ENCODE measurements around the gene ADH6. TPM values are rescaled to one million over a fixed set of nuclear protein-coding genes. Genes with fewer than 3 reads are reported as not detected.

ADH6 gene
- total and polyA plus RNA-seq, 2 of the 13 experiments (the other 11 are each of a cell fraction or from before 2014, with no cell fraction given): 39.8 to 73.9 TPM

GRCh38 chr4:99161373-99162099 is 57.5 kb downstream of the ADH6 start:
- Histone ChIP-seq H4K20me1 (ENCODE audit: insufficient read depth, low read length) (no peaks in the 10 kb centered on the region), H3K27ac (ENCODE audit: extremely low read length, insufficient read depth, low read length) (no peak overlapping the region), H3K9ac (ENCODE audit: insufficient read depth, low read depth, low read length) (no peak overlapping the region), H2AFZ (ENCODE audit: low read length) (no peak overlapping the region), H3K4me1 (ENCODE audit: insufficient read depth, low read length) (peaks cover 61% of the 10 kb centered on the region), H3K27me3 (ENCODE audit: control insufficient read depth in 1 of 2, insufficient read depth in 2 of 2, low read length in 2 of 2) (no peaks in the 10 kb centered on the region), H3K79me2 (ENCODE audit: insufficient read depth, low read length) (no peaks in the 10 kb centered on the region), H3K4me2 (ENCODE audit: low read depth, low read length) (no peak overlapping the region), H3K9me3 (ENCODE audit: low read length) (no peaks in the 10 kb centered on the region), H3K4me3 (replicated peaks in 1 of 3; ENCODE audit: insufficient read depth in 1 of 3, low read depth in 2 of 3, low read length in 3 of 3) (no peak overlapping the region), H3K36me3 (replicated peaks in 1 of 2; ENCODE audit: control insufficient read depth in 1 of 2, insufficient read depth in 2 of 2, low read length in 2 of 2) (no peaks in the 10 kb centered on the region)
- ChIA-PET CTCF (ENCODE audit: low intra/inter-chr PET ratio, low total read pairs) (no interaction called here), POLR2A (interaction anchor here (1.2 kb wide), 2 partner anchors 17 to 58 kb away, joined by 3 to 5 read pairs; partner anchors contain the start of genes ADH4 and ADH6)
- FAIRE-seq: no peak
- no peak for ATAC-seq
- 97% methylated on average over 3 of the region's 3 CpGs for WGBS (ENCODE audit: low lambda C conversion rate)
- TF ChIP-seq HNRNPH1 (optimal IDR thresholded peaks at IDR 0.05; ENCODE audit: low read depth, low read length): no peak
- 0 out of 4 replicates have a peak, but pooled peaks have one; percentile 2 to 4 for TF ChIP-seq MAFK (conservative IDR thresholded peaks at IDR 0.05 in 1 of 2, IDR thresholded peaks at IDR 0.05 in 1 of 2; ENCODE audit: low read length in 2 of 2)
- BruUV-seq (replicated peaks): no TSS peak
- no peak for DNase-seq (ENCODE audit: low spot score)
- intact Hi-C loops (cut with micrococcal nuclease; ENCODE audit: unreplicated experiment): no loop called here
- in situ Hi-C loops (cut with HindIII; ENCODE audit: extremely low pct_ligation_motif_present, low pct_unique_long_range_greater_than_20kb): no loop called here

DNA sequence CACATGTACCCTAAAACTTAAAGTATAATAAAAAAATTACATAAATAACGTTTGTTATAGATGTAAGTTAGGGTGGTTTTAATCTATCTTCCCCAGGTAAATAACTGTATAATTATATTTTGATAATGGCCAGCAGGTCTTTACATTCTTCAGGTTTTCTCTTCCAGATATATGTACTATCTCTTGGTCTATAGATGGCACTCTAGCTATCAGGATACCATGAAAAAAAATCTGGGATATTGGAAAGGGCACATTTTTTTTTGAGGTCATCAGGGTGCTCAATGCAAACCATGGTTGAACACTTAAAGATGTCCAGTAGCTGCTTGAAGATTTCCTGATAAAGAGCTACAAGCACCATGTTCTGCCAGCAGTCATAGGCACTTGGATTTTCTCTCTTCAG is 59.3 kb downstream of the ADH6 start:
- Histone ChIP-seq H3K4me3 (replicated peaks in 1 of 3; ENCODE audit: insufficient read depth in 1 of 3, low read depth in 2 of 3, low read length in 3 of 3) (no peak overlapping the region), H3K4me1 (ENCODE audit: insufficient read depth, low read length) (peaks cover 70% of the 10 kb centered on the region), H3K27ac (ENCODE audit: extremely low read length, insufficient read depth, low read length) (no peak overlapping the region), H3K9me3 (ENCODE audit: low read length) (no peaks in the 10 kb centered on the region), H3K79me2 (ENCODE audit: insufficient read depth, low read length) (no peaks in the 10 kb centered on the region), H3K36me3 (replicated peaks in 1 of 2; ENCODE audit: control insufficient read depth in 1 of 2, insufficient read depth in 2 of 2, low read length in 2 of 2) (no peaks in the 10 kb centered on the region), H3K27me3 (ENCODE audit: control insufficient read depth in 1 of 2, insufficient read depth in 2 of 2, low read length in 2 of 2) (no peaks in the 10 kb centered on the region), H3K9ac (ENCODE audit: insufficient read depth, low read depth, low read length) (no peak overlapping the region), H3K4me2 (ENCODE audit: low read depth, low read length) (no peak overlapping the region), H4K20me1 (ENCODE audit: insufficient read depth, low read length) (no peaks in the 10 kb centered on the region), H2AFZ (ENCODE audit: low read length) (no peak overlapping the region)
- WGBS (ENCODE audit: low lambda C conversion rate): 2% methylated on average over 1 of the region's 1 CpG
- POLR2A ChIA-PET: interaction anchor here (1.4 to 4.5 kb wide), 4 partner anchors 15 to 244 kb away, joined by 6 to 59 read pairs (median 10); partner anchors contain the start of genes ADH4, ADH5 and ADH6
- DNase-seq (ENCODE audit: low spot score) (peak; percentile 20), FAIRE-seq (peak; percentile 8), ATAC-seq (no peak)
- BruUV-seq (replicated peaks): no TSS peak
- in situ Hi-C loops (cut with HindIII; ENCODE audit: extremely low pct_ligation_motif_present, low pct_unique_long_range_greater_than_20kb) (no loop called here), intact Hi-C loops (cut with micrococcal nuclease; ENCODE audit: unreplicated experiment) (loop anchor here (1.0 kb wide), 1 partner anchor 246 kb away; no protein-coding TSS in a partner anchor)
- CTCF ChIA-PET (ENCODE audit: low intra/inter-chr PET ratio, low total read pairs): interaction anchor here (1.4 kb wide), 1 partner anchor 42 kb away, joined by 3 read pairs; no protein-coding TSS in a partner anchor
- no peak for TF ChIP-seq KDM5A (IDR thresholded peaks at IDR 0.05; ENCODE audit: borderline replicate concordance, low read length)
- TF ChIP-seq NR2F6 (IDR thresholded peaks at IDR 0.05): peak; percentile 47; the same call in 1 of the 2 replicates
- TF ChIP-seq NR2F6 (CRISPR knock-in tag; IDR thresholded peaks at IDR 0.05): peak; percentile 41; the same call in 1 of the 2 replicates
- peak; percentile 27; the same call in 1 of the 2 replicates for TF ChIP-seq CHD4 (IDR thresholded peaks at IDR 0.05; ENCODE audit: borderline replicate concordance, low read length)
- TF ChIP-seq, protein P1, sequence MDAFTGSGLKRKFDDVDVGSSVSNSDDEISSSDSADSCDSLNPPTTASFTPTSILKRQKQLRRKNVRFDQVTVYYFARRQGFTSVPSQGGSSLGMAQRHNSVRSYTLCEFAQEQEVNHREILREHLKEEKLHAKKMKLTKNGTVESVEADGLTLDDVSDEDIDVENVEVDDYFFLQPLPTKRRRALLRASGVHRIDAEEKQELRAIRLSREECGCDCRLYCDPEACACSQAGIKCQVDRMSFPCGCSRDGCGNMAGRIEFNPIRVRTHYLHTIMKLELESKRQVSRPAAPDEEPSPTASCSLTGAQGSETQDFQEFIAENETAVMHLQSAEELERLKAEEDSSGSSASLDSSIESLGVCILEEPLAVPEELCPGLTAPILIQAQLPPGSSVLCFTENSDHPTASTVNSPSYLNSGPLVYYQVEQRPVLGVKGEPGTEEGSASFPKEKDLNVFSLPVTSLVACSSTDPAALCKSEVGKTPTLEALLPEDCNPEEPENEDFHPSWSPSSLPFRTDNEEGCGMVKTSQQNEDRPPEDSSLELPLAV (CRISPR knock-in tag; conservative IDR thresholded peaks at IDR 0.05; ENCODE audit: low read depth): no peak
- no peak for TF ChIP-seq REL (CRISPR knock-in tag; conservative IDR thresholded peaks at IDR 0.05)
- 0 out of 2 replicates have a peak, but pooled peaks have one; percentile 26 for TF ChIP-seq KAT8 (CRISPR knock-in tag; IDR thresholded peaks at IDR 0.05)
- TF ChIP-seq SAFB2 (CRISPR knock-in tag; IDR thresholded peaks at IDR 0.05; ENCODE audit: borderline replicate concordance, low read depth): no peak
- TF ChIP-seq ZNF652 (CRISPR knock-in tag; IDR thresholded peaks at IDR 0.05; ENCODE audit: borderline replicate concordance, low read depth): 0 out of 2 replicates have a peak, but pooled peaks have one; percentile 9
- peak in 1 of 2 experiments; percentile 30; a peak in 1 of 4 replicates for TF ChIP-seq NR2F1 (CRISPR knock-in tag; IDR thresholded peaks at IDR 0.05)
- no peak for TF ChIP-seq ZFP37 (CRISPR knock-in tag; IDR thresholded peaks at IDR 0.05; ENCODE audit: borderline replicate concordance)
- TF ChIP-seq, protein P2, sequence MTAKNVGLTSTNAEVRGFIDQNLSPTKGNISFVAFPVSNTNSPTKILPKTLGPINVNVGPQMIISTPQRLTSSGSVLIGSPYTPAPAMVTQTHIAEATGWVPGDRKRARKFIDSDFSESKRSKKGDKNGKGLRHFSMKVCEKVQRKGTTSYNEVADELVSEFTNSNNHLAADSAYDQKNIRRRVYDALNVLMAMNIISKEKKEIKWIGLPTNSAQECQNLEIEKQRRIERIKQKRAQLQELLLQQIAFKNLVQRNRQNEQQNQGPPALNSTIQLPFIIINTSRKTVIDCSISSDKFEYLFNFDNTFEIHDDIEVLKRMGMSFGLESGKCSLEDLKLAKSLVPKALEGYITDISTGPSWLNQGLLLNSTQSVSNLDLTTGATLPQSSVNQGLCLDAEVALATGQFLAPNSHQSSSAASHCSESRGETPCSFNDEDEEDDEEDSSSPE (CRISPR knock-in tag; IDR thresholded peaks at IDR 0.05): 0 out of 2 replicates have a peak, but pooled peaks have one; percentile 25
- no peak for TF ChIP-seq ZNF343 (CRISPR knock-in tag; IDR thresholded peaks at IDR 0.05)

Data from HepG2 (cell line).